WTC11 (cell line): ENCODE data around the gene NRXN3. TPM values are rescaled to one million over a fixed set of nuclear protein-coding genes. Genes with fewer than 3 reads are reported as not detected.

Source experiments
- ATAC-seq: fragments of 200-7000 bp; cut with Tn5 transposase; 2 replicates; pipeline ENCODE4 v1.10.0; 2021; ENCODE audit warnings: mild to moderate bottlenecking, moderate library complexity
- CTCF ChIA-PET: fragments of 300-600 bp; sonication (Branson Sonifier 250); formaldehyde crosslinking; loops from one replicate; lab custom pipeline; 2021; ENCODE audit warnings: antibody characterized with exemption; lab: Charles Lee
- POLR2A ChIA-PET: fragments of 350-600 bp; sonication (Branson Sonifier 250); formaldehyde crosslinking; loops from one replicate; lab custom pipeline; 2021; ENCODE audit warnings: antibody characterized with exemption; lab: Charles Lee
- DNase-seq: peaks from one replicate; pipeline ENCODE4 v3.0.0; 2021; ENCODE audit warnings: low spot score
- H3K27ac Mint-ChIP-seq: 2 replicates; pipeline ENCODE4 v1.8.0; 2021; ENCODE audit warnings: mixed read lengths
- H3K27me3 Mint-ChIP-seq: 2 replicates; pipeline ENCODE4 v1.8.0; 2021; ENCODE audit warnings: low read depth, mild to moderate bottlenecking, moderate library complexity, mixed read lengths
- H3K36me3 Mint-ChIP-seq: 2 replicates; pipeline ENCODE4 v1.8.0; 2021; ENCODE audit warnings: mixed read lengths
- H3K4me1 Mint-ChIP-seq: 2 replicates; pipeline ENCODE4 v1.8.0; 2022; ENCODE audit warnings: mixed read lengths
- H3K4me3 Mint-ChIP-seq: 2 replicates; pipeline ENCODE4 v1.8.0; 2021; ENCODE audit warnings: mild to moderate bottlenecking, moderate library complexity, mixed read lengths
- H3K9me3 Mint-ChIP-seq: 2 replicates; pipeline ENCODE4 v1.8.0; 2021; ENCODE audit warnings: mixed read lengths
- ATF1 ChIP-seq: sonication (generic); formaldehyde crosslinking; IDR thresholded peaks from 2 replicates; pipeline ENCODE4 v1.8.1; 2023; ENCODE audit warnings: mild to moderate bottlenecking, moderate library complexity, missing genetic modification reagents
- ATF3 ChIP-seq: sonication (generic); formaldehyde crosslinking; conservative IDR thresholded peaks from 2 replicates; pipeline ENCODE4 v1.8.1; 2022; ENCODE audit warnings: mild to moderate bottlenecking, missing genetic modification reagents
- CREB1 ChIP-seq: sonication (generic); formaldehyde crosslinking; IDR thresholded peaks from 2 replicates; pipeline ENCODE4 v1.8.0; 2023; ENCODE audit warnings: mild to moderate bottlenecking, missing genetic modification reagents
- CREM ChIP-seq: sonication (generic); formaldehyde crosslinking; IDR thresholded peaks from 2 replicates; pipeline ENCODE4 v1.8.1; 2022; ENCODE audit warnings: mild to moderate bottlenecking, missing genetic modification reagents, moderate library complexity
- ETV6 ChIP-seq: sonication (generic); formaldehyde crosslinking; IDR thresholded peaks from 2 replicates; pipeline ENCODE4 v1.8.1; 2022; ENCODE audit warnings: mild to moderate bottlenecking, missing genetic modification reagents
- FOXJ3 ChIP-seq: sonication (generic); formaldehyde crosslinking; IDR thresholded peaks from 2 replicates; pipeline ENCODE4 v1.9.0; 2021; ENCODE audit warnings: missing genetic modification reagents, mild to moderate bottlenecking, borderline replicate concordance
- GABPB1 ChIP-seq: sonication (generic); formaldehyde crosslinking; IDR thresholded peaks from 2 replicates; pipeline ENCODE4 v1.8.1; 2023; ENCODE audit warnings: mild to moderate bottlenecking, missing genetic modification reagents
- GTF2I ChIP-seq: fragments of 250-450 bp; sonication (Bioruptor Pico); conservative IDR thresholded peaks from 2 replicates; pipeline ENCODE4 v1.4.0; 2021; ENCODE audit warnings: mild to moderate bottlenecking
- JUN ChIP-seq: sonication (generic); formaldehyde crosslinking; IDR thresholded peaks from 2 replicates; pipeline ENCODE4 v1.8.0; 2023; ENCODE audit warnings: mild to moderate bottlenecking, missing genetic modification reagents
- NFATC4 ChIP-seq: fragments of 250-450 bp; sonication (Bioruptor Pico); IDR thresholded peaks from 2 replicates; pipeline ENCODE4 v1.9.0; 2021; ENCODE audit warnings: mild to moderate bottlenecking
- NR2C2 ChIP-seq: sonication (generic); formaldehyde crosslinking; IDR thresholded peaks from 2 replicates; pipeline ENCODE4 v1.8.0; 2022; ENCODE audit warnings: mild to moderate bottlenecking, missing genetic modification reagents
- NR3C1 ChIP-seq: sonication (generic); formaldehyde crosslinking; conservative IDR thresholded peaks from 2 replicates; pipeline ENCODE4 v1.8.1; 2023; ENCODE audit warnings: low read depth, mild to moderate bottlenecking, missing genetic modification reagents
- PRRX2 ChIP-seq: fragments of 250-450 bp; sonication (Bioruptor Pico); IDR thresholded peaks from 2 replicates; pipeline ENCODE4 v1.8.0; 2021; ENCODE audit warnings: mild to moderate bottlenecking
- SOX15 ChIP-seq: fragments of 250-450 bp; sonication (Bioruptor Pico); IDR thresholded peaks from 2 replicates; pipeline ENCODE4 v1.9.0; 2021; ENCODE audit warnings: mild to moderate bottlenecking
- TCF7 ChIP-seq: sonication (generic); formaldehyde crosslinking; IDR thresholded peaks from 2 replicates; pipeline ENCODE4 v1.8.0; 2022; ENCODE audit warnings: mild to moderate bottlenecking, low read depth, missing genetic modification reagents, moderate library complexity
- ZNF219 ChIP-seq: sonication (generic); formaldehyde crosslinking; IDR thresholded peaks from 2 replicates; pipeline ENCODE4 v1.8.0; 2023; ENCODE audit warnings: missing genetic modification reagents, mild to moderate bottlenecking, borderline replicate concordance
- ZNF416 ChIP-seq: fragments of 250-450 bp; sonication (Bioruptor Pico); IDR thresholded peaks from 2 replicates; pipeline ENCODE4 v1.9.0; 2021; ENCODE audit warnings: mild to moderate bottlenecking, inconsistent platforms
- ZNF423 ChIP-seq: fragments of 250-450 bp; sonication (Bioruptor Pico); IDR thresholded peaks from 2 replicates; pipeline ENCODE4 v2.1.2; 2022; ENCODE audit warnings: mild to moderate bottlenecking, moderate library complexity
- ZNF532 ChIP-seq: fragments of 250-450 bp; sonication (Bioruptor Pico); IDR thresholded peaks from 2 replicates; pipeline ENCODE4 v1.9.0; 2021; ENCODE audit warnings: mild to moderate bottlenecking, borderline replicate concordance
- total RNA-seq: library from RNA; stranded (reverse); gene quantifications from 3 replicates; pipeline ENCODE4 v1.2.3, GENCODE V29; 2021
- TF ChIP-seq, protein P1 (sequence below): sonication (generic); formaldehyde crosslinking; IDR thresholded peaks from 2 replicates; pipeline ENCODE4 v1.8.0; 2022; ENCODE audit warnings: mild to moderate bottlenecking, missing genetic modification reagents
- TF ChIP-seq, protein P2 (sequence below): sonication (generic); formaldehyde crosslinking; IDR thresholded peaks from 2 replicates; pipeline ENCODE4 v1.8.1; 2023; ENCODE audit warnings: mild to moderate bottlenecking, missing genetic modification reagents, borderline replicate concordance
- TF ChIP-seq, protein P3 (sequence below): sonication (generic); formaldehyde crosslinking; IDR thresholded peaks from 2 replicates; pipeline ENCODE4 v1.8.0; 2022; ENCODE audit warnings: missing genetic modification reagents

NRXN3 gene
- total RNA-seq, 1 experiment from 2014 or later = 3.0 TPM

GRCh38 chr14:79225815-79226214 is 1055.6 kb downstream of the NRXN3 start (continued):
- TF ChIP-seq ZNF532 (no peak), NFATC4 (no peak), GTF2I (CRISPR knock-in tag) (no peak), NR2C2 (CRISPR knock-in tag) (no peak), ZNF416 (CRISPR knock-in tag) (no peak), PRRX2 (CRISPR knock-in tag) (no peak), GABPB1 (CRISPR knock-in tag) (no peak)
- TF ChIP-seq, protein P1, sequence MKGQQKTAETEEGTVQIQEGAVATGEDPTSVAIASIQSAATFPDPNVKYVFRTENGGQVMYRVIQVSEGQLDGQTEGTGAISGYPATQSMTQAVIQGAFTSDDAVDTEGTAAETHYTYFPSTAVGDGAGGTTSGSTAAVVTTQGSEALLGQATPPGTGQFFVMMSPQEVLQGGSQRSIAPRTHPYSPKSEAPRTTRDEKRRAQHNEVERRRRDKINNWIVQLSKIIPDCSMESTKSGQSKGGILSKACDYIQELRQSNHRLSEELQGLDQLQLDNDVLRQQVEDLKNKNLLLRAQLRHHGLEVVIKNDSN = no peak
- TF ChIP-seq, all 79 proteins: peak for 0

GRCh38 chr14:79229383-79229909 is 1059.3 kb downstream of the NRXN3 start:
- ATAC-seq (peak; percentile 38; the same call in 1 of the 2 replicates), DNase-seq (no peak)
- TF ChIP-seq ATF3 (CRISPR knock-in tag) (no peak), ZNF423 (CRISPR knock-in tag) (no peak), ETV6 (CRISPR knock-in tag) (no peak), CREM (CRISPR knock-in tag) (no peak), PRRX2 (CRISPR knock-in tag) (no peak), ATF1 (CRISPR knock-in tag) (no peak), FOXJ3 (CRISPR knock-in tag) (no peak), SOX15 (CRISPR knock-in tag) (no peak), NR3C1 (CRISPR knock-in tag) (no peak)
- Mint-ChIP-seq H3K36me3 (no peaks in the 10 kb centered on the region), H3K4me1 (no peaks in the 10 kb centered on the region; the same call in 1 of the 2 replicates), H3K27ac (no peak overlapping the region), H3K4me3 (no peak overlapping the region), H3K27me3 (no peaks in the 10 kb centered on the region; the same call in 1 of the 2 replicates), H3K9me3 (peaks cover 3% of the 10 kb centered on the region; the same call in 1 of the 2 replicates)
- ChIA-PET POLR2A (no interaction called here), CTCF (no interaction called here)

GRCh38 chr14:79242666-79243065 is 1072.5 kb downstream of the NRXN3 start:
- no peak overlapping the region for H3K27ac Mint-ChIP-seq
- H3K27me3 Mint-ChIP-seq = no peaks in the 10 kb centered on the region; the same call in 1 of the 2 replicates
- peaks cover 30% of the 10 kb centered on the region for H3K9me3 Mint-ChIP-seq
- TF ChIP-seq TCF7 (CRISPR knock-in tag) (no peak), CREB1 (CRISPR knock-in tag) (no peak), NFATC4 (no peak), JUN (CRISPR knock-in tag) (no peak), ZNF219 (CRISPR knock-in tag) (no peak)
- TF ChIP-seq, protein P2, sequence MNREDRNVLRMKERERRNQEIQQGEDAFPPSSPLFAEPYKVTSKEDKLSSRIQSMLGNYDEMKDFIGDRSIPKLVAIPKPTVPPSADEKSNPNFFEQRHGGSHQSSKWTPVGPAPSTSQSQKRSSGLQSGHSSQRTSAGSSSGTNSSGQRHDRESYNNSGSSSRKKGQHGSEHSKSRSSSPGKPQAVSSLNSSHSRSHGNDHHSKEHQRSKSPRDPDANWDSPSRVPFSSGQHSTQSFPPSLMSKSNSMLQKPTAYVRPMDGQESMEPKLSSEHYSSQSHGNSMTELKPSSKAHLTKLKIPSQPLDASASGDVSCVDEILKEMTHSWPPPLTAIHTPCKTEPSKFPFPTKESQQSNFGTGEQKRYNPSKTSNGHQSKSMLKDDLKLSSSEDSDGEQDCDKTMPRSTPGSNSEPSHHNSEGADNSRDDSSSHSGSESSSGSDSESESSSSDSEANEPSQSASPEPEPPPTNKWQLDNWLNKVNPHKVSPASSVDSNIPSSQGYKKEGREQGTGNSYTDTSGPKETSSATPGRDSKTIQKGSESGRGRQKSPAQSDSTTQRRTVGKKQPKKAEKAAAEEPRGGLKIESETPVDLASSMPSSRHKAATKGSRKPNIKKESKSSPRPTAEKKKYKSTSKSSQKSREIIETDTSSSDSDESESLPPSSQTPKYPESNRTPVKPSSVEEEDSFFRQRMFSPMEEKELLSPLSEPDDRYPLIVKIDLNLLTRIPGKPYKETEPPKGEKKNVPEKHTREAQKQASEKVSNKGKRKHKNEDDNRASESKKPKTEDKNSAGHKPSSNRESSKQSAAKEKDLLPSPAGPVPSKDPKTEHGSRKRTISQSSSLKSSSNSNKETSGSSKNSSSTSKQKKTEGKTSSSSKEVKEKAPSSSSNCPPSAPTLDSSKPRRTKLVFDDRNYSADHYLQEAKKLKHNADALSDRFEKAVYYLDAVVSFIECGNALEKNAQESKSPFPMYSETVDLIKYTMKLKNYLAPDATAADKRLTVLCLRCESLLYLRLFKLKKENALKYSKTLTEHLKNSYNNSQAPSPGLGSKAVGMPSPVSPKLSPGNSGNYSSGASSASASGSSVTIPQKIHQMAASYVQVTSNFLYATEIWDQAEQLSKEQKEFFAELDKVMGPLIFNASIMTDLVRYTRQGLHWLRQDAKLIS = no peak
- TF ChIP-seq, protein P3, sequence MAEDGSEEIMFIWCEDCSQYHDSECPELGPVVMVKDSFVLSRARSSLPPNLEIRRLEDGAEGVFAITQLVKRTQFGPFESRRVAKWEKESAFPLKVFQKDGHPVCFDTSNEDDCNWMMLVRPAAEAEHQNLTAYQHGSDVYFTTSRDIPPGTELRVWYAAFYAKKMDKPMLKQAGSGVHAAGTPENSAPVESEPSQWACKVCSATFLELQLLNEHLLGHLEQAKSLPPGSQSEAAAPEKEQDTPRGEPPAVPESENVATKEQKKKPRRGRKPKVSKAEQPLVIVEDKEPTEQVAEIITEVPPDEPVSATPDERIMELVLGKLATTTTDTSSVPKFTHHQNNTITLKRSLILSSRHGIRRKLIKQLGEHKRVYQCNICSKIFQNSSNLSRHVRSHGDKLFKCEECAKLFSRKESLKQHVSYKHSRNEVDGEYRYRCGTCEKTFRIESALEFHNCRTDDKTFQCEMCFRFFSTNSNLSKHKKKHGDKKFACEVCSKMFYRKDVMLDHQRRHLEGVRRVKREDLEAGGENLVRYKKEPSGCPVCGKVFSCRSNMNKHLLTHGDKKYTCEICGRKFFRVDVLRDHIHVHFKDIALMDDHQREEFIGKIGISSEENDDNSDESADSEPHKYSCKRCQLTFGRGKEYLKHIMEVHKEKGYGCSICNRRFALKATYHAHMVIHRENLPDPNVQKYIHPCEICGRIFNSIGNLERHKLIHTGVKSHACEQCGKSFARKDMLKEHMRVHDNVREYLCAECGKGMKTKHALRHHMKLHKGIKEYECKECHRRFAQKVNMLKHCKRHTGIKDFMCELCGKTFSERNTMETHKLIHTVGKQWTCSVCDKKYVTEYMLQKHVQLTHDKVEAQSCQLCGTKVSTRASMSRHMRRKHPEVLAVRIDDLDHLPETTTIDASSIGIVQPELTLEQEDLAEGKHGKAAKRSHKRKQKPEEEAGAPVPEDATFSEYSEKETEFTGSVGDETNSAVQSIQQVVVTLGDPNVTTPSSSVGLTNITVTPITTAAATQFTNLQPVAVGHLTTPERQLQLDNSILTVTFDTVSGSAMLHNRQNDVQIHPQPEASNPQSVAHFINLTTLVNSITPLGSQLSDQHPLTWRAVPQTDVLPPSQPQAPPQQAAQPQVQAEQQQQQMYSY = no peak
- ATAC-seq (no peak), DNase-seq (no peak)
- ChIA-PET CTCF (no interaction called here), POLR2A (no interaction called here)
- no peaks in the 10 kb centered on the region for H3K4me1 Mint-ChIP-seq
- H3K4me3 Mint-ChIP-seq = no peak overlapping the region
- peaks cover 5% of the 10 kb centered on the region for H3K36me3 Mint-ChIP-seq
